ENCODE results near the gene FNIP2.

DNA sequence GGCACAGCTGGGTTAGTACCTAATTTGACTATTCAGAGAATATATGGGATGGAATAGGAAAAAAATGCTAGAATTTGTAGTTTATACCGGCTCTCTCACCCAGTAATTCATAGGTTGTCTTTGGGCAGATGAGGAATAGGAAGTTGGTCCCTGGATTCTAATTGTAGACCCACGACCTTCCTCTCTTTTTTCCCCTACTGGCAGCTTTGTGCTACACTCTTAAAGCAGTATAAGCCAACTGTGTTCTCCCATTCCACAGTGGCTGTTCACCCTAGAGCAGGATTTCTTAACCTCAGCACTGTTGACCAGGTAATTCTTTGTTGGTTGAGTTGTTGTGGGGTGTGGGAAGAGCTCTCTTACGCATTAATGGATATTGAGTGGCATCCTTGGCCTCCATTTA lies 92.9 kb downstream of the FNIP2 start:
- TF ChIP-seq, protein P1, sequence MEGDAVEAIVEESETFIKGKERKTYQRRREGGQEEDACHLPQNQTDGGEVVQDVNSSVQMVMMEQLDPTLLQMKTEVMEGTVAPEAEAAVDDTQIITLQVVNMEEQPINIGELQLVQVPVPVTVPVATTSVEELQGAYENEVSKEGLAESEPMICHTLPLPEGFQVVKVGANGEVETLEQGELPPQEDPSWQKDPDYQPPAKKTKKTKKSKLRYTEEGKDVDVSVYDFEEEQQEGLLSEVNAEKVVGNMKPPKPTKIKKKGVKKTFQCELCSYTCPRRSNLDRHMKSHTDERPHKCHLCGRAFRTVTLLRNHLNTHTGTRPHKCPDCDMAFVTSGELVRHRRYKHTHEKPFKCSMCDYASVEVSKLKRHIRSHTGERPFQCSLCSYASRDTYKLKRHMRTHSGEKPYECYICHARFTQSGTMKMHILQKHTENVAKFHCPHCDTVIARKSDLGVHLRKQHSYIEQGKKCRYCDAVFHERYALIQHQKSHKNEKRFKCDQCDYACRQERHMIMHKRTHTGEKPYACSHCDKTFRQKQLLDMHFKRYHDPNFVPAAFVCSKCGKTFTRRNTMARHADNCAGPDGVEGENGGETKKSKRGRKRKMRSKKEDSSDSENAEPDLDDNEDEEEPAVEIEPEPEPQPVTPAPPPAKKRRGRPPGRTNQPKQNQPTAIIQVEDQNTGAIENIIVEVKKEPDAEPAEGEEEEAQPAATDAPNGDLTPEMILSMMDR (conservative IDR thresholded peaks at IDR 0.05; ENCODE audit: low read length): no peak
- TF ChIP-seq EZH2phosphoT487 (IDR thresholded peaks at IDR 0.05; ENCODE audit: borderline replicate concordance): no peak
